GM12872 (cell line): ENCODE measurements around the gene SGF29.

ENCODE experiments used
- TF ChIP-seq, protein P1 (sequence below): IDR thresholded peaks from 3 replicates; pipeline ENCODE4 v1.5.1; 2011; ENCODE audit warnings: low read depth, mild to moderate bottlenecking, low read length, moderate library complexity; ENCODE audit not compliant: insufficient read depth

Gene SGF29

DNA sequence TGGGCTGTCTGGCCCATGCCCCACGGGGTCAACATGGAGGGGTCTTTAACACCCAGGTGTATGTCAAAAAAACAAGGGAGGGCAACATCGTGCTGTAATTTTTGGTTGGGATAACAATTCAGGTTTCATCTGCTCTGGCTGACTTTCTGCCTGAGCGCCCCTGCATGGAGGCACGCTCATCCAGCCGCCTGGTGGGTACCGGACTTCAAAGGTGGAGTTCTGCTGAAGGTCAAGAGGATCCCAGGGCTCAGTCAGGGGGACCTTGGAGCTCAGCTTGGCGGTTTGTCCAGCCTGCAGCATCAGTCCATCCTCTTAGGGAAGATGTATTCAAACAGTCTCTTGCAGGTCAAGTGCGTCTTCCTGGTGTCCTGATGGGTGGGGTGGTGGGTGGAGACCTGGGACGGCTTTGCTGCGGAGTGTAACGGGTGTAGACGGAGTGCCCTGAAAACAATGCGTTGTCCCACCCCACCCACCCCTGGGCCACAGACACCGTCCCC is 5.4 kb upstream of the SGF29 start:
- TF ChIP-seq, protein P1, sequence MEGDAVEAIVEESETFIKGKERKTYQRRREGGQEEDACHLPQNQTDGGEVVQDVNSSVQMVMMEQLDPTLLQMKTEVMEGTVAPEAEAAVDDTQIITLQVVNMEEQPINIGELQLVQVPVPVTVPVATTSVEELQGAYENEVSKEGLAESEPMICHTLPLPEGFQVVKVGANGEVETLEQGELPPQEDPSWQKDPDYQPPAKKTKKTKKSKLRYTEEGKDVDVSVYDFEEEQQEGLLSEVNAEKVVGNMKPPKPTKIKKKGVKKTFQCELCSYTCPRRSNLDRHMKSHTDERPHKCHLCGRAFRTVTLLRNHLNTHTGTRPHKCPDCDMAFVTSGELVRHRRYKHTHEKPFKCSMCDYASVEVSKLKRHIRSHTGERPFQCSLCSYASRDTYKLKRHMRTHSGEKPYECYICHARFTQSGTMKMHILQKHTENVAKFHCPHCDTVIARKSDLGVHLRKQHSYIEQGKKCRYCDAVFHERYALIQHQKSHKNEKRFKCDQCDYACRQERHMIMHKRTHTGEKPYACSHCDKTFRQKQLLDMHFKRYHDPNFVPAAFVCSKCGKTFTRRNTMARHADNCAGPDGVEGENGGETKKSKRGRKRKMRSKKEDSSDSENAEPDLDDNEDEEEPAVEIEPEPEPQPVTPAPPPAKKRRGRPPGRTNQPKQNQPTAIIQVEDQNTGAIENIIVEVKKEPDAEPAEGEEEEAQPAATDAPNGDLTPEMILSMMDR: no peak

GRCh38 chr16:28549301-28549899 is 4.3 kb upstream of the SGF29 start:
- TF ChIP-seq, protein P1: peak; percentile 50

GRCh38 chr16:28554634-28555423 is 1.1 kb downstream of the SGF29 start:
- TF ChIP-seq, protein P1: no peak

DNA sequence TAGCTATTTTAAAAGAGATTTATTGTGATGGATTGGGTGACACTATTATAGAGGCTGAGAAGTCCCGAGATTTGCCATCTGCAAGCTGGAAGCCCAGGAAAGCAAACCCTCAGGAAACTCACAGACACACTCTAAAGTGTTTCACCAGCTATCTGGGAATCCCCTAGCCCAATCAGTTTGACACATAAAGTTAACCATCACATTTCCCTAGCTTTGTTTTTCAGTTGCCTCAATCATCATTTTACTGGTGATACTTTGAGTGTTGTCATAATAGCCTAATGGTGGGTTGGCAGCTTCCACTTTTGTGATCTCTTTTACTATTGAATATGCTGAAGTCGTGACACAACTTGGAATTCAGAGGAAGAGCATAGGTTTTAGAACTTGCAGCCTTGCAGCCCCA is 1.8 kb downstream of the SGF29 start:
- TF ChIP-seq, protein P1: no peak

DNA sequence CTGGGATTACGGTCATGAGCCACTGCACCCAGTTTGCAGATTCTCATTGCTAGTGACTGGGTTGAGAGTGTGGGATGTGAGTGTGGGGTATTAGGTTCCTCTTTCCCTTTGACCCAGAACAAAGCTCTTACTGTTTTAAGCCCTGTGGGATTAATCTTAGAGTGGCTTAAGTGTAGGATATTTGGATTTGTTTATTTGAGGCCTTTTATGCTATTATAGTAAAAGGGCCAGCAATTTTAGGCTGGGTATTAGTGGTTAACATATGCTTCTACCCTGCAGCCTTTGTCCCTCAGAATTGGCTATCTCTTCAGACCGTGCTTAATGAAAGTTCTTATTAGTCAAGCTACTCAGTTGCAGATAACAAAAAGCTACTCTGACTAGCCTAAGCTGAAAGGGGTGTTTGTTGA is 3.2 kb downstream of the SGF29 start:
- TF ChIP-seq, protein P1: no peak

GRCh38 chr16:28558456-28558855 is 4.7 kb downstream of the SGF29 start:
- TF ChIP-seq, protein P1: no peak

DNA sequence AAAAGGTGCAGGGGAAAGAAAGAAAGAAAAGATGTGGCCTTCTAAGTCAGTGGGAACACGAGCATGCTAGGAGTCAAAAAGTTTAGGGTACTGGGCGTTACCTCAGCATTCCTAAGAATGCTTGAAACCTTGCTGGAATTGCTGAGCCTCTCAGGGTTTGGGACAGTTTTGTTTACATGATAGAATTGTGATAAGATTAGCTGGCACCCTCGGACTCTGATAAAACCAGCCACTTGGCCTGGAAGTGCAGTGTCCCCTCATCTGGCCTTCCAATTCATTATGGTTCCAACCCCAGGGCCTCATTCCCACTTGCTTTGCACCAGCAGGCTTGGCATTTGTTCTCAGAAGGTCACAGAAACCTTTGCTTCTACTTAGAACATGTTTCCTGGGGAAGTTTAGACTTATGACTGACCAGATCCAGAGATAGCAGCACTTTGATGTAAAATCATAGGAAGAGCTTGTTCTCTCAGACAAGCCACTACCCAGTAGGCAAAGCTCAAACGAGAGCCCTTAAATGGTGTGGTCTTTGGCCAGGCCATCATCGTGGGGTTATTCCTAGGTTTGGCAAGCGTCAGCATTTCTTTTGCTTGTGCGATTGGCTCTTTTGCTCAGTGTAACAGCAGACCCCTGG is 8.0 kb downstream of the SGF29 start:
- TF ChIP-seq, protein P1: no peak
